HepG2 (cell line): ENCODE data around the gene FABP2. TPM values are rescaled to one million over a fixed set of nuclear protein-coding genes. Genes with fewer than 3 reads are reported as not detected.

ENCODE experiments used
- CCAR2 ChIP-seq: fragments of 200-400 bp; formaldehyde crosslinking; optimal IDR thresholded peaks from 2 replicates; pipeline ENCODE3; 2018; ENCODE audit warnings: low read depth, mild to moderate bottlenecking, low read length, moderate library complexity
- GZF1 ChIP-seq: sonication (generic); formaldehyde crosslinking; IDR thresholded peaks from 2 replicates; pipeline ENCODE4 v1.5.1; 2020; ENCODE audit warnings: mild to moderate bottlenecking, missing genetic modification reagents
- MIER3 ChIP-seq: IDR thresholded peaks from 2 replicates; pipeline ENCODE4 v1.6.1; 2016; ENCODE audit warnings: missing compliant biosample characterization, borderline replicate concordance
- NPAS2 ChIP-seq: sonication (generic); formaldehyde crosslinking; IDR thresholded peaks from 2 replicates; pipeline ENCODE4 v1.8.0; 2022; ENCODE audit warnings: mild to moderate bottlenecking, missing genetic modification reagents, borderline replicate concordance
- RNF2 ChIP-seq: fragments of 450-650 bp; conservative IDR thresholded peaks from 2 replicates; pipeline ENCODE4 v1.6.1; 2016; ENCODE audit warnings: low read depth
- SIX1 ChIP-seq: sonication (generic); formaldehyde crosslinking; IDR thresholded peaks from 2 replicates; pipeline ENCODE4 v1.4.0; 2020; ENCODE audit warnings: missing genetic modification reagents, borderline replicate concordance
- SSRP1 ChIP-seq: IDR thresholded peaks from 2 replicates; pipeline ENCODE4 v1.6.1; 2016; ENCODE audit warnings: control low read depth
- TBP ChIP-seq: sonication (generic); formaldehyde crosslinking; IDR thresholded peaks from 2 replicates; pipeline ENCODE4 v1.5.0; 2020; ENCODE audit warnings: missing genetic modification reagents
- ZC3H13 ChIP-seq: sonication (generic); formaldehyde crosslinking; IDR thresholded peaks from 2 replicates; pipeline ENCODE4 v1.8.1; 2023; ENCODE audit warnings: mild to moderate bottlenecking, missing genetic modification reagents, moderate library complexity
- ZFP62 ChIP-seq: sonication (generic); formaldehyde crosslinking; IDR thresholded peaks from 2 replicates; pipeline ENCODE4 v1.4.0; 2020; ENCODE audit warnings: missing genetic modification reagents
- ZNF18 ChIP-seq: sonication (generic); formaldehyde crosslinking; IDR thresholded peaks from 2 replicates; pipeline ENCODE4 v1.8.0; 2022; ENCODE audit warnings: mild to moderate bottlenecking, missing genetic modification reagents; ENCODE audit not compliant: insufficient replicate concordance
- ZNF263 ChIP-seq: sonication (generic); formaldehyde crosslinking; IDR thresholded peaks from 2 replicates; pipeline ENCODE4 v1.4.0; 2020; ENCODE audit warnings: missing genetic modification reagents
- ZNF335 ChIP-seq: sonication (generic); formaldehyde crosslinking; IDR thresholded peaks from 2 replicates; pipeline ENCODE4 v1.4.0; 2020; ENCODE audit warnings: missing genetic modification reagents
- ZNF564 ChIP-seq: sonication (generic); formaldehyde crosslinking; IDR thresholded peaks from 2 replicates; pipeline ENCODE4 v1.8.1; 2023; ENCODE audit warnings: mild to moderate bottlenecking, missing genetic modification reagents
- ZNF569 ChIP-seq: sonication (generic); formaldehyde crosslinking; IDR thresholded peaks from 2 replicates; pipeline ENCODE4 v1.5.0; 2020; ENCODE audit warnings: mild to moderate bottlenecking, missing genetic modification reagents, moderate library complexity, borderline replicate concordance
- ZNF646 ChIP-seq: sonication (generic); formaldehyde crosslinking; IDR thresholded peaks from 2 replicates; pipeline ENCODE4 v1.9.0; 2021; ENCODE audit warnings: mild to moderate bottlenecking, missing genetic modification reagents
- polyA plus RNA-seq, 8 experiments: library from polyadenylated mRNA; depleted of rRNA in 3 of 8; stranded (reverse) in 7 of 8; unstranded in 1 of 8; fragments of >200 nt; fragmentation: Illumina TruSeq in 4 of 8; extraction: Trizol in 4 of 8; gene quantifications; 2 replicates each; pipeline versions ENCODE4 v1.2.1 to v1.2.3, GENCODE V29; 2011 to 2016; ENCODE audit warnings: low read depth in 4 of 8, missing spikeins in 1 of 8, mixed read lengths in 1 of 8; ENCODE audit not compliant: insufficient read depth in 1 of 8
- total RNA-seq, 5 experiments: library from RNA; depleted of rRNA; stranded (reverse); fragments of >200 nt; fragmentation: Illumina TruSeq; extraction: Trizol; gene quantifications; 2 replicates each; pipeline ENCODE4 v1.2.3, GENCODE V29; 2016; ENCODE audit warnings: low read depth in 1 of 5
- TF ChIP-seq, protein P1 (sequence below): sonication (generic); formaldehyde crosslinking; IDR thresholded peaks from 2 replicates; pipeline ENCODE4 v1.4.0; 2020; ENCODE audit warnings: missing genetic modification reagents
- TF ChIP-seq, protein P2 (sequence below): sonication (generic); formaldehyde crosslinking; IDR thresholded peaks from 2 replicates; pipeline ENCODE4 v1.4.0; 2020; ENCODE audit warnings: mild to moderate bottlenecking, missing genetic modification reagents
- TF ChIP-seq, protein P3 (sequence below): sonication (generic); formaldehyde crosslinking; IDR thresholded peaks from 2 replicates; pipeline ENCODE4 v1.5.1; 2020; ENCODE audit warnings: missing genetic modification reagents, mild to moderate bottlenecking, borderline replicate concordance

The FABP2 gene
- total and polyA plus RNA-seq, 2 of the 13 experiments (the other 11 are each of a cell fraction or from before 2014, with no cell fraction given), result 0.78 to 1.2 TPM

- peak; percentile 94 for TF ChIP-seq ZC3H13 (CRISPR knock-in tag)
- peak; percentile 84 for TF ChIP-seq ZNF335
- no peak for TF ChIP-seq ZNF646 (CRISPR knock-in tag)
- TF ChIP-seq, protein P1, sequence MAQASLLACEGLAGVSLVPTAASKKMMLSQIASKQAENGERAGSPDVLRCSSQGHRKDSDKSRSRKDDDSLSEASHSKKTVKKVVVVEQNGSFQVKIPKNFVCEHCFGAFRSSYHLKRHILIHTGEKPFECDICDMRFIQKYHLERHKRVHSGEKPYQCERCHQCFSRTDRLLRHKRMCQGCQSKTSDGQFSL, result no peak
- TF ChIP-seq, protein P2, sequence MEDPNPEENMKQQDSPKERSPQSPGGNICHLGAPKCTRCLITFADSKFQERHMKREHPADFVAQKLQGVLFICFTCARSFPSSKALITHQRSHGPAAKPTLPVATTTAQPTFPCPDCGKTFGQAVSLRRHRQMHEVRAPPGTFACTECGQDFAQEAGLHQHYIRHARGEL (CRISPR knock-in tag), result no peak
- TF ChIP-seq SIX1 (CRISPR knock-in tag), result peak; percentile 39; the same call in 1 of the 2 replicates
- TF ChIP-seq RNF2, result peak; percentile 93
- no peak for TF ChIP-seq ZFP62 (CRISPR knock-in tag)
- TF ChIP-seq NPAS2 (CRISPR knock-in tag), result no peak
- TF ChIP-seq SSRP1 (CRISPR knock-in tag), result peak; percentile 77; the same call in 1 of the 2 replicates
- TF ChIP-seq GZF1 (CRISPR knock-in tag), result peak; percentile 81; the same call in 1 of the 2 replicates
- peak; percentile 90 for TF ChIP-seq ZNF18
- TF ChIP-seq, protein P3, sequence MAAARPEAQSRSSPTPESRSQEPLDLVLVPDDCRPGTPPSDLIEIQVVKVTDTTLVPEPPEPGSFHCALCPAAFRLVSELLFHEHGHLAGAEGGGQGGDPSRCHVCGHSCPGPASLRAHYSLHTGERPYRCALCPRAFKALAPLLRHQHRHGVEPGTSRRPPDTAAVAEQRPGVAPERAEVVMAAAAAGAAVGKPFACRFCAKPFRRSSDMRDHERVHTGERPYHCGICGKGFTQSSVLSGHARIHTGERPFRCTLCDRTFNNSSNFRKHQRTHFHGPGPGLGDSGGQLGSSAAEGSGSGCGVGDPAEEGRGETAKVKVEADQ (CRISPR knock-in tag), result 0 out of 2 replicates have a peak, but pooled peaks have one; percentile 64
- peak; percentile 46; the same call in 1 of the 2 replicates for TF ChIP-seq ZNF569 (CRISPR knock-in tag)
- peak; percentile 85 for TF ChIP-seq ZNF564 (CRISPR knock-in tag)
- TF ChIP-seq CCAR2, result no peak
- TF ChIP-seq ZNF263, result no peak; the same call in none of the 2 replicates
- TF ChIP-seq MIER3, result peak; percentile 66; the same call in 1 of the 2 replicates
- TF ChIP-seq TBP (CRISPR knock-in tag), result no peak; the same call in 1 of the 2 replicates
Observed at GRCh38 chr4:119300101-119300978, 21.6 kb downstream of the FABP2 start (continued).
